Vagina (tissue), 2 donors: Measurements from ENCODE around the gene CASP4. TPM values are rescaled to one million over a fixed set of nuclear protein-coding genes. Genes with fewer than 3 reads are reported as not detected.
"Not testable (repeated sequence)": the region's sequence is repeated elsewhere in the genome, so short reads cannot be mapped to it uniquely, and the experiment has no call there.

ENCODE experiments used
- DNase-seq, 2 donors: peaks; one replicate each; pipeline ENCODE4 v3.0.0-alpha.2; 2017; ENCODE audit errors: extremely low spot score in 2 of 2
- H3K27ac ChIP-seq: fragments of 200-600 bp; sonication (generic); one replicate; pipeline ENCODE4 v1.5.1; 2019
- H3K27me3 ChIP-seq: fragments of 200-600 bp; sonication (generic); one replicate; pipeline ENCODE4 v1.5.1; 2019
- H3K36me3 ChIP-seq, 2 donors: fragments of 200-600 bp; sonication (generic); one replicate each; pipeline ENCODE4 v1.5.1; 2017 to 2019
- H3K4me1 ChIP-seq: fragments of 200-600 bp; sonication (generic); one replicate; pipeline ENCODE4 v1.5.1; 2019
- H3K4me3 ChIP-seq, 2 donors: fragments of 200-600 bp; sonication (generic); 1 replicate in 1 of 2; 2 replicates in 1 of 2; pipeline ENCODE4 v1.5.1; 2016 to 2019
- H3K9me3 ChIP-seq: fragments of 200-600 bp; sonication (generic); one replicate; pipeline ENCODE4 v1.5.1; 2019
- POLR2A ChIP-seq, 2 donors: fragments of 450-650 bp; IDR thresholded peaks; one replicate each; pipeline ENCODE4 v1.6.1; 2017; ENCODE audit warnings: antibody characterized with exemption in 2 of 2, mild to moderate bottlenecking in 2 of 2, moderate library complexity in 2 of 2
- POLR2AphosphoS5 ChIP-seq, 2 donors: sonication (generic); formaldehyde crosslinking; IDR thresholded peaks; one replicate each; pipeline ENCODE4 v1.9.0; 2017; ENCODE audit warnings: antibody characterized with exemption in 2 of 2, mild to moderate bottlenecking in 2 of 2, low read depth in 1 of 2; ENCODE audit not compliant: insufficient read depth in 1 of 2
- intact Hi-C: fragments of 100-400 bp; cut with DNase I; formaldehyde crosslinking; loops from one replicate; pipeline ENCODE4 v1.15.1; 2023
- total RNA-seq: library from RNA; depleted of rRNA; stranded (reverse); fragments of >200 nt; gene quantifications from one replicate; pipeline ENCODE4 v1.2.3, GENCODE V29; 2016
- TF ChIP-seq, protein P1 (sequence below), 3 experiments: fragments of 450-650 bp in 2 of 3; fragments of 200-600 bp in 1 of 3; sonication (generic) in 1 of 3; IDR thresholded peaks; one replicate each; pipeline ENCODE4 v1.5.1; 2017 to 2019; ENCODE audit warnings: antibody characterized with exemption in 3 of 3, mild to moderate bottlenecking in 2 of 3, moderate library complexity in 2 of 3

CASP4 gene
- total RNA-seq, 1 donor from 2014 or later: 70.2 TPM

DNA sequence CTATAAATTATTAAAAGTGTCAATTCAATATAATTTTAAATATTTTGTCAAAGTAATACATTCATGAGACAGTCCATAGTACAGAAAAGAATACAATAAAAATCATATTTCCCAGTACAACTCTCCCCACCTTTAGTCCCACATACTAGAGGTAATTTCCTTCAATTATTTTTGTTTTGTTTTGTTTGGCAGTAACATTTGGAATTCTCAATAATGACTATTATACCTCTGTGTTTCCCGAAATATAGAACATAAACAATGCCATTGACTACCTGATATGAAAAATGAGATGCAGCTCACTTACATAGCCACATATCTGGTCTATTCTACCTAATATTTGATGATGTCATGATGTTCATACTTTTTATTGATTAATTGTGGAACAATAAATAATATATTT, 24.4 kb upstream of the CASP4 start:
- no peak for DNase-seq
- intact Hi-C loops: no loop called here

DNA sequence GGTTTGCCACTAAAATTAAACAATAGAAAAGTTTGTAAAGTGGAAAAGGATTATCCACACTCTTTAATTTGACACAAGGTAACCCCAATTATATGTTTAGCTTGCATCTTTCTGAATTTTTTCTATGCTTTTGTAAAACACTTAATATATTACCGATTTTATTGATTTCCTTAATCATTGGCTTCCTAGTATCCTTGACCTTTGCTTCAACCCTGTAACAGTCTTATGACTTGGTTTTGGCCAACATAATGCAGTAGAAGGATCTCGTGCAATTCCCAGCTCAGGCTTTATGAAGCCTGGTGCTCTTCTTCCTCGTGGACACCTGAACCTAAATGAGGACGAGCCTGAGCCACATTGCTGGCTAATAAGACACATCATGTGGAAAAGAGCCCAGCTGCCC, 23.6 kb upstream of the CASP4 start:
- DNase-seq: no peak
- TF ChIP-seq, protein P1, sequence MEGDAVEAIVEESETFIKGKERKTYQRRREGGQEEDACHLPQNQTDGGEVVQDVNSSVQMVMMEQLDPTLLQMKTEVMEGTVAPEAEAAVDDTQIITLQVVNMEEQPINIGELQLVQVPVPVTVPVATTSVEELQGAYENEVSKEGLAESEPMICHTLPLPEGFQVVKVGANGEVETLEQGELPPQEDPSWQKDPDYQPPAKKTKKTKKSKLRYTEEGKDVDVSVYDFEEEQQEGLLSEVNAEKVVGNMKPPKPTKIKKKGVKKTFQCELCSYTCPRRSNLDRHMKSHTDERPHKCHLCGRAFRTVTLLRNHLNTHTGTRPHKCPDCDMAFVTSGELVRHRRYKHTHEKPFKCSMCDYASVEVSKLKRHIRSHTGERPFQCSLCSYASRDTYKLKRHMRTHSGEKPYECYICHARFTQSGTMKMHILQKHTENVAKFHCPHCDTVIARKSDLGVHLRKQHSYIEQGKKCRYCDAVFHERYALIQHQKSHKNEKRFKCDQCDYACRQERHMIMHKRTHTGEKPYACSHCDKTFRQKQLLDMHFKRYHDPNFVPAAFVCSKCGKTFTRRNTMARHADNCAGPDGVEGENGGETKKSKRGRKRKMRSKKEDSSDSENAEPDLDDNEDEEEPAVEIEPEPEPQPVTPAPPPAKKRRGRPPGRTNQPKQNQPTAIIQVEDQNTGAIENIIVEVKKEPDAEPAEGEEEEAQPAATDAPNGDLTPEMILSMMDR (IDR thresholded peaks at IDR 0.05): no peak
- no peak for TF ChIP-seq POLR2A (IDR thresholded peaks at IDR 0.05)
- no peak for TF ChIP-seq POLR2AphosphoS5 (IDR thresholded peaks at IDR 0.05; ENCODE audit: insufficient read depth in 1 of 2, low read depth in 1 of 2)
- H3K27ac ChIP-seq: no peak overlapping the region
- no peaks in the 10 kb centered on the region for H3K9me3 ChIP-seq
- H3K4me3 ChIP-seq: no peak overlapping the region
- H3K27me3 ChIP-seq: no peaks in the 10 kb centered on the region
- H3K36me3 ChIP-seq: no peaks in the 10 kb centered on the region
- no peaks in the 10 kb centered on the region for H3K4me1 ChIP-seq
- intact Hi-C loops: no loop called here

More for the DNA sequence above, 24.4 kb upstream of the CASP4 start:
- no peaks in the 10 kb centered on the region for H3K36me3 ChIP-seq
- H3K9me3 ChIP-seq: no peaks in the 10 kb centered on the region
- no peaks in the 10 kb centered on the region for H3K27me3 ChIP-seq
- no peak overlapping the region for H3K4me3 ChIP-seq
- TF ChIP-seq POLR2AphosphoS5 (IDR thresholded peaks at IDR 0.05; ENCODE audit: insufficient read depth in 1 of 2, low read depth in 1 of 2) (peak in 1 of 2 donors; percentile 29), POLR2A (IDR thresholded peaks at IDR 0.05) (no peak)
- H3K27ac ChIP-seq: no peak overlapping the region
- no peaks in the 10 kb centered on the region for H3K4me1 ChIP-seq

DNA sequence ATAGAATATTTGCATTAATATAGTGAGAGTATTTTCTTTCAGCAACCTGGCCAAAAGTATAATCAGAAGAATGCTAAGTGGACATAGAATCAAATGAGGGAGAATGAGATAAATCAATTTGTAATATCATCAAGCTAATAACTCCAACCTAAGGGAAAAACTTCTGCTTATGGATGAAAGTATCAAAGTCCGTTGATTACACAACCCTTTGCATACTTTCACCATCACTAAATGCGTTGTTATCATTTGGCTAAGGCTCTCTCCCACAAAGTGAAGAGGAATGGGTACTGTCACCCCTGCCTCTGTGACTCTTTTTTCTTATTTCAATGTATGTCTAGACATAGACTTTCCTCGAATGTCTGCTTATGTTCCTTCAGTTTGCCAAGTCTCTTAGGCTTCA, 16.4 kb upstream of the CASP4 start:
- TF ChIP-seq, protein P1 (IDR thresholded peaks at IDR 0.05): no peak
- no peak for TF ChIP-seq POLR2A (IDR thresholded peaks at IDR 0.05)
- TF ChIP-seq POLR2AphosphoS5 (IDR thresholded peaks at IDR 0.05; ENCODE audit: insufficient read depth in 1 of 2, low read depth in 1 of 2): no peak
- H3K27me3 ChIP-seq: no peaks in the 10 kb centered on the region
- H3K9me3 ChIP-seq: no peaks in the 10 kb centered on the region
- no peak overlapping the region for H3K27ac ChIP-seq
- no peak overlapping the region for H3K4me3 ChIP-seq
- no peaks in the 10 kb centered on the region for H3K4me1 ChIP-seq
- no peaks in the 10 kb centered on the region for H3K36me3 ChIP-seq
- DNase-seq: no peak
- intact Hi-C loops: no loop called here

DNA sequence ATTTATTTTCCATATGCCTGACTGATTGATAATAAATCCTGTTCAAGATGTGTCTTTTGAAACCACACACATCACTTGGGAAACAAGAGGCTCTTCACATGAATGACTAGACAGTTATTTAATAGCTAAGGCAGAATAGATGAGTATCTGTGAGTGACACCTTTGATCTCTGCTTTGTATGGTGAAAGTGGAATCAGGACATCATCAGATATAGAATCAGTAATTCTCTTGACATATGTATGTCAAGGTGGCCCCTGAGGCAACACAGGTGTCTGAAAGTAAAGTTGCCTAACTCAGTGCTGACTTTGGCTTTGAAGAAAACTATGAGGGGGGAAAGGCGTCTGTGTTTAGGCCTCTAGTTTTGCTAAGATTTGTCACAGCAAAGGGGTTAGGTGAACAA, 11.5 kb upstream of the CASP4 start:
- Histone ChIP-seq H3K27me3 (no peaks in the 10 kb centered on the region), H3K36me3 (no peaks in the 10 kb centered on the region), H3K4me3 (no peak overlapping the region), H3K27ac (no peak overlapping the region), H3K4me1 (no peaks in the 10 kb centered on the region), H3K9me3 (no peaks in the 10 kb centered on the region)
- DNase-seq: no peak
- no peak for TF ChIP-seq POLR2AphosphoS5 (IDR thresholded peaks at IDR 0.05; ENCODE audit: insufficient read depth in 1 of 2, low read depth in 1 of 2)
- intact Hi-C loops: no loop called here

DNA sequence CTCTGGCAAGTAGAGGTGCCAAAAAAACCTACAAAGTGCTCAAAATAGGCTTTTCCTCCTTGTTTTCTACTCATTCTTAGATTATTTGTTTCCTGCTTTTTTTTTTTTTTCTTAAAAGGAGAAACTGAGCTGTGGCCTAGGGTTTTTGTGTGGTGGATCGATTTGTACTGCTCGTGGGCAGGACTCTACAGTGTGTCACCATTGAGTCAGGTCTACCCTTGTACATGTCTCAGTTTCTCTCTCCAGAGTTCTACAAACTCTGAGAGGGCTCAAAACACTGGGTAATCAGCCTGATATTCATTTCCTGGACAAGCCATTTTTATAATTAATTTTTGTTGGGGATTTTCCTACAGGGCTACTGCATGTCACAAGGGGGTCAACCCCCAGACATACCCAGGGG, 5.2 kb upstream of the CASP4 start:
- Histone ChIP-seq H3K27me3 (no peaks in the 10 kb centered on the region), H3K27ac (no peak overlapping the region)
- intact Hi-C loops: no loop called here

DNA sequence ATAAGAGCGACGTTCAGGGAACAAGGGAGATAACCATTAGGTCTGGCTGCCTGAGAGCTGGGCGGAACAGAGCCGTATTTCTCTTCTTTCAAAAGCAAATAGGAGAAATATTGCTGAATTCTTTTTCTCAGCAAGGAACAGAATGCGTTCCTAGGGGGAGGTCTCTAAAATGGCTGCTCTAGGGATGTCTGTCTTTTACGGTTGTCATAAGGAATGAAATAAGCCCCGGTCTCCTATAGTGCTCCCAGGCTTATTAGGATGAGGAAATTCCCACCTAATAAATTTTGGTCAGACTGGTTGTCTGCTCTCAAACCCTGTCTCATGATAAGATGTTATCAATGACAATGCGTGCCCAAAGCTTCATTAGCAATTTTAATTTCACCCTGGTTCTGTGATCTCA, 4.5 kb upstream of the CASP4 start:
- H3K4me3 ChIP-seq, H3K27ac ChIP-seq, DNase-seq, H3K4me1 ChIP-seq, H3K9me3 ChIP-seq, H3K27me3 ChIP-seq, intact Hi-C loops, H3K36me3 ChIP-seq: not testable (repeated sequence)

More for the DNA sequence above, 5.2 kb upstream of the CASP4 start:
- Histone ChIP-seq H3K4me3 (no peak overlapping the region), H3K4me1 (peaks cover 7% of the 10 kb centered on the region), H3K36me3 (no peaks in the 10 kb centered on the region), H3K9me3 (peaks cover 3% of the 10 kb centered on the region)
- TF ChIP-seq, protein P1 (IDR thresholded peaks at IDR 0.05): no peak
- DNase-seq: no peak

DNA sequence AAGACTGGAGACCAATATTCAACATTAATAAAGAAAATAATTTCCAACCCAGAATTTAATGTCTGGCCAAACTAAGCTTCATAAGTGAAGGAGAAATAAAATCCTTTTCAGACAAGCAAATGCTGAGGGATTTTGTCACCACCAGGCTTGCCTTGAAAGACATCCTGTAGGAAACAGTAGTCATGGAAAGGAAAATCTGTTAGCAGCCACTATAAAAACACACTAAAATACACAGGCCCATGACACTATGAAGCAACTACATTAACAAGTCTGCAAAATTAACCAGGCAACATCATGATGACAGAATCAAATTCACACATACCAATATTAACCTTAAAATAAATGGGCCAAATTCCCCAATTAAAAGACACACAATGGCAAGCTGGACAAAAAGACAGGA, 2.4 kb upstream of the CASP4 start:
- Histone ChIP-seq H3K4me1 (peaks cover 21% of the 10 kb centered on the region), H3K27ac (no peak overlapping the region), H3K36me3 (no peaks in the 10 kb centered on the region), H3K9me3 (peaks cover 3% of the 10 kb centered on the region), H3K27me3 (no peaks in the 10 kb centered on the region), H3K4me3 (no peak overlapping the region)
- DNase-seq: no peak
- intact Hi-C loops: no loop called here
- TF ChIP-seq POLR2A (IDR thresholded peaks at IDR 0.05) (no peak), POLR2AphosphoS5 (IDR thresholded peaks at IDR 0.05; ENCODE audit: insufficient read depth in 1 of 2, low read depth in 1 of 2) (no peak)
- TF ChIP-seq, protein P1 (IDR thresholded peaks at IDR 0.05): no peak
